H1 (cell line): ENCODE measurements around the gene SUPT20HL1. TPM values are rescaled to one million over a fixed set of nuclear protein-coding genes. Genes with fewer than 3 reads are reported as not detected.

Experiments used
- CTCF ChIA-PET: fragments of 300-600 bp; sonication (Branson Sonifier 250); formaldehyde crosslinking; loops from one replicate; lab custom pipeline; 2021; ENCODE audit not compliant: partially characterized antibody; lab: Charles Lee
- POLR2A ChIA-PET: fragments of 300-600 bp; sonication (Branson Sonifier 250); formaldehyde crosslinking; loops from one replicate; lab custom pipeline; 2021; ENCODE audit warnings: inconsistent platforms; ENCODE audit not compliant: partially characterized antibody; lab: Charles Lee
- DNase-seq, 2 experiments: peaks; one replicate each; pipeline versions ENCODE4 v3.0.0 to v3.0.0-alpha.2; 2010 to 2022; ENCODE audit warnings: low spot score in 2 of 2, low read depth in 1 of 2, mixed read lengths in 1 of 2
- FAIRE-seq: peaks from 2 replicates; lab custom pipeline; 2011; peaks lifted over from hg19 to GRCh38; lab: Jason Lieb, UNC
- H2AFZ ChIP-seq: 2 replicates; pipeline ENCODE4 v1.8.1; 2012; ENCODE audit warnings: low read length, inconsistent platforms
- H2AK5ac ChIP-seq: 2 replicates; pipeline ENCODE4 v1.6.1; 2013; ENCODE audit warnings: low read depth, low read length
- H2BK120ac ChIP-seq: replicated peaks from 2 replicates; pipeline ENCODE3; 2013; ENCODE audit warnings: low read depth, low read length, inconsistent platforms
- H2BK12ac ChIP-seq: 2 replicates; pipeline ENCODE4 v1.6.1; 2013; ENCODE audit warnings: low read depth, low read length
- H2BK15ac ChIP-seq: 2 replicates; pipeline ENCODE4 v1.6.1; 2013; ENCODE audit warnings: low read length
- H2BK20ac ChIP-seq: 2 replicates; pipeline ENCODE4 v1.6.1; 2013; ENCODE audit warnings: low read length
- H2BK5ac ChIP-seq: 2 replicates; pipeline ENCODE4 v1.6.1; 2013; ENCODE audit warnings: low read depth, low read length
- H3K14ac ChIP-seq: 2 replicates; pipeline ENCODE4 v1.6.1; 2013; ENCODE audit warnings: inconsistent platforms; ENCODE audit not compliant: insufficient read length
- H3K18ac ChIP-seq: 2 replicates; pipeline ENCODE4 v1.6.1; 2013; ENCODE audit warnings: low read length; ENCODE audit errors: extremely low read depth
- H3K23ac ChIP-seq: 2 replicates; pipeline ENCODE4 v1.6.1; 2013; ENCODE audit warnings: inconsistent platforms; ENCODE audit not compliant: insufficient read length
- H3K23me2 ChIP-seq: 2 replicates; pipeline ENCODE4 v1.6.1; 2013; ENCODE audit warnings: low read depth, low read length
- H3K27ac ChIP-seq: 2 replicates; pipeline ENCODE4 v1.6.1; 2011; ENCODE audit warnings: low read depth, low read length, inconsistent platforms
- H3K27me3 ChIP-seq, 4 experiments: replicated peaks in 1 of 4; 1 replicate in 1 of 4; 2 replicates in 3 of 4; pipeline versions ENCODE4 v1.6.1 to v1.8.1; 2011 to 2013; ENCODE audit warnings: low read length in 3 of 4, mild to moderate bottlenecking in 3 of 4, inconsistent platforms in 2 of 4, mixed read lengths in 2 of 4, moderate library complexity in 1 of 4; ENCODE audit not compliant: control insufficient read depth in 3 of 4, insufficient read depth in 3 of 4; ENCODE audit errors: extremely low read depth in 1 of 4
- H3K36me3 ChIP-seq, 4 experiments: 2 replicates each; pipeline versions ENCODE4 v1.6.1 to v1.8.1; 2011 to 2013; ENCODE audit warnings: mild to moderate bottlenecking in 4 of 4, low read length in 3 of 4, moderate library complexity in 2 of 4, control low read depth in 1 of 4, inconsistent platforms in 1 of 4; ENCODE audit not compliant: insufficient read depth in 4 of 4, control insufficient read depth in 2 of 4
- H3K4ac ChIP-seq: replicated peaks from 2 replicates; pipeline ENCODE3; 2013; ENCODE audit warnings: low read length, low read depth, mixed read lengths, inconsistent platforms; ENCODE audit not compliant: insufficient read length
- H3K4me1 ChIP-seq, 4 experiments: replicated peaks in 1 of 4; 1 replicate in 1 of 4; 2 replicates in 3 of 4; pipeline versions ENCODE4 v1.6.1 to v1.8.1; 2011 to 2013; ENCODE audit warnings: low read length in 3 of 4, inconsistent platforms in 2 of 4, mixed read lengths in 1 of 4; ENCODE audit not compliant: insufficient read depth in 4 of 4, control insufficient read depth in 3 of 4
- H3K4me2 ChIP-seq, 2 experiments: 2 replicates each; pipeline versions ENCODE4 v1.6.1 to v1.8.1; 2011 to 2013; ENCODE audit warnings: low read depth in 2 of 2, low read length in 2 of 2, control low read depth in 1 of 2, inconsistent platforms in 1 of 2, mild to moderate bottlenecking in 1 of 2; ENCODE audit not compliant: insufficient read depth in 1 of 2
- H3K4me3 ChIP-seq, 4 experiments: fragments of 200-600, 300-600 bp in 1 of 4; sonication (generic), shearing (Covaris generic), sonication (Bioruptor Twin) in 1 of 4; 2 replicates each; pipeline versions ENCODE4 v1.5.1 to v1.8.1; 2011 to 2016; ENCODE audit warnings: low read length in 4 of 4, low read depth in 3 of 4, control low read depth in 2 of 4, inconsistent platforms in 2 of 4, mild to moderate bottlenecking in 2 of 4, mixed read lengths in 1 of 4, moderate library complexity in 1 of 4; ENCODE audit not compliant: insufficient read depth in 2 of 4; ENCODE audit errors: extremely low read depth in 1 of 4
- H3K56ac ChIP-seq: replicated peaks from 2 replicates; pipeline ENCODE3; 2013; ENCODE audit warnings: low read depth, mild to moderate bottlenecking, mixed read lengths, low read length, inconsistent platforms; ENCODE audit not compliant: insufficient read length
- H3K79me1 ChIP-seq: 2 replicates; pipeline ENCODE4 v1.6.1; 2013; ENCODE audit warnings: low read depth, low read length, control low read depth
- H3K79me2 ChIP-seq, 2 experiments: 2 replicates each; pipeline versions ENCODE4 v1.6.1 to v1.8.1; 2012 to 2013; ENCODE audit warnings: low read length in 2 of 2, mild to moderate bottlenecking in 2 of 2, inconsistent platforms in 1 of 2; ENCODE audit not compliant: insufficient read depth in 2 of 2, control insufficient read depth in 1 of 2
- H3K9ac ChIP-seq, 4 experiments: replicated peaks in 1 of 4; 1 replicate in 1 of 4; 2 replicates in 3 of 4; pipeline versions ENCODE4 v1.6.1 to v1.8.1; 2011 to 2013; ENCODE audit warnings: low read depth in 3 of 4, low read length in 3 of 4, control low read depth in 2 of 4, mild to moderate bottlenecking in 2 of 4, moderate library complexity in 2 of 4, inconsistent platforms in 1 of 4; ENCODE audit errors: extremely low read depth in 1 of 4
- H3K9me3 ChIP-seq, 2 experiments: 2 replicates each; pipeline versions ENCODE4 v1.6.1 to v1.8.1; 2012 to 2013; ENCODE audit warnings: mild to moderate bottlenecking in 2 of 2, moderate library complexity in 2 of 2, control low read depth in 1 of 2, inconsistent platforms in 1 of 2, low read depth in 1 of 2, low read length in 1 of 2, mixed read lengths in 1 of 2; ENCODE audit not compliant: insufficient read depth in 2 of 2
- H4K20me1 ChIP-seq, 2 experiments: replicated peaks in 1 of 2; 2 replicates each; pipeline versions ENCODE3 to v1.8.1; 2011 to 2013; ENCODE audit warnings: inconsistent platforms in 2 of 2, low read length in 2 of 2, mild to moderate bottlenecking in 1 of 2; ENCODE audit not compliant: insufficient read depth in 2 of 2, control insufficient read depth in 1 of 2
- H4K5ac ChIP-seq: 2 replicates; pipeline ENCODE4 v1.6.1; 2013; ENCODE audit warnings: low read length, low read depth, mixed read lengths, inconsistent platforms; ENCODE audit not compliant: insufficient read length
- H4K8ac ChIP-seq: 2 replicates; pipeline ENCODE4 v1.8.0; 2013; ENCODE audit warnings: mild to moderate bottlenecking, moderate library complexity, low read length, inconsistent platforms; ENCODE audit not compliant: insufficient read depth; ENCODE audit errors: extremely low read depth
- H4K91ac ChIP-seq: replicated peaks from 2 replicates; pipeline ENCODE3; 2013; ENCODE audit warnings: low read length, mixed read lengths, inconsistent platforms; ENCODE audit not compliant: insufficient read length
- CEBPB ChIP-seq: IDR thresholded peaks from 2 replicates; pipeline ENCODE4 v1.6.1; 2012; ENCODE audit warnings: low read depth, low read length
- EGR1 ChIP-seq: IDR thresholded peaks from 2 replicates; pipeline ENCODE4 v1.6.1; 2011; ENCODE audit warnings: low read depth, low read length, borderline replicate concordance
- HDAC6 ChIP-seq: IDR thresholded peaks from one replicate; pipeline ENCODE4 v1.7.1; 2012; ENCODE audit warnings: low read depth, mild to moderate bottlenecking, inconsistent platforms, low read length, moderate library complexity
- JUND ChIP-seq: IDR thresholded peaks from 2 replicates; pipeline ENCODE4 v1.6.1; 2011; ENCODE audit warnings: mild to moderate bottlenecking, improper control_type of control experiment, low read length
- KDM4A ChIP-seq: IDR thresholded peaks from one replicate; pipeline ENCODE4 v1.7.1; 2012; ENCODE audit warnings: low read depth, mild to moderate bottlenecking, moderate library complexity, low read length, inconsistent platforms; ENCODE audit not compliant: severe bottlenecking
- KDM5A ChIP-seq: fragments of 200-600 bp; IDR thresholded peaks from 2 replicates; pipeline ENCODE4 v1.7.1; 2012; ENCODE audit warnings: mild to moderate bottlenecking, low read length, inconsistent platforms, mixed read lengths
- NANOG ChIP-seq: IDR thresholded peaks from 2 replicates; pipeline ENCODE4 v1.6.1; 2011; ENCODE audit warnings: low read length, low read depth, mild to moderate bottlenecking, inconsistent platforms; ENCODE audit not compliant: insufficient read depth, poor library complexity, severe bottlenecking
- NRF1 ChIP-seq: IDR thresholded peaks from 2 replicates; pipeline ENCODE4 v1.6.1; 2011; ENCODE audit warnings: mild to moderate bottlenecking, low read depth, low read length, improper control_type of control experiment
- POLR2AphosphoS5 ChIP-seq: IDR thresholded peaks from 2 replicates; pipeline ENCODE4 v1.6.1; 2011; ENCODE audit warnings: low read depth, low read length
- SIN3A ChIP-seq, 2 experiments: IDR thresholded peaks in 1 of 2; conservative IDR thresholded peaks in 1 of 2; 2 replicates each; pipeline ENCODE4 v1.6.1; 2011 to 2012; ENCODE audit warnings: low read length in 2 of 2, improper control_type of control experiment in 1 of 2, low read depth in 1 of 2, mild to moderate bottlenecking in 1 of 2
- SIRT6 ChIP-seq: IDR thresholded peaks from one replicate; pipeline ENCODE4 v1.7.1; 2012; ENCODE audit warnings: low read length, inconsistent platforms
- SRF ChIP-seq: IDR thresholded peaks from 2 replicates; pipeline ENCODE4 v1.6.1; 2011; ENCODE audit warnings: mild to moderate bottlenecking, low read depth, low read length, moderate library complexity
- TEAD4 ChIP-seq: IDR thresholded peaks from 2 replicates; pipeline ENCODE4 v1.6.1; 2012; ENCODE audit warnings: low read depth, low read length, inconsistent platforms, mixed read lengths
- USF2 ChIP-seq: IDR thresholded peaks from 2 replicates; pipeline ENCODE4 v1.6.1; 2011; ENCODE audit warnings: low read length, improper control_type of control experiment
- ZNF274 ChIP-seq: IDR thresholded peaks from 2 replicates; pipeline ENCODE4 v1.7.0; 2012; ENCODE audit warnings: low read length, borderline replicate concordance; ENCODE audit errors: extremely low read depth
- WGBS, 2 experiments: shearing (Covaris generic) in 1 of 2; methylation state at CpG; one replicate each; pipeline versions ENCODE4 v1.1.6 to v1.1.7; 2013 to 2015; ENCODE audit warnings: low lambda C conversion rate in 2 of 2, mixed read lengths in 2 of 2, inconsistent platforms in 1 of 2, low coverage in 1 of 2, missing lambda C conversion rate in 1 of 2; ENCODE audit not compliant: insufficient replicate concordance in 2 of 2, insufficient coverage in 1 of 2, insufficient read length in 1 of 2; ENCODE audit errors: extremely low coverage in 1 of 2, missing lambda C conversion rate in 1 of 2; 5-methylcytosine and 5-hydroxymethylcytosine counted together
- polyA plus RNA-seq, 7 experiments: library from polyadenylated mRNA; depleted of rRNA in 3 of 7; stranded (reverse) in 5 of 7; unstranded in 2 of 7; fragments of >200 nt in 5 of 7; fragments of 200-250 nt in 2 of 7; gene quantifications; 1 replicate in 5 of 7; 2 replicates in 1 of 7; 4 replicates in 1 of 7; pipeline versions ENCODE4 v1.2.1 to v1.2.3, GENCODE V29; 2011 to 2013; ENCODE audit warnings: missing spikeins in 2 of 7, mixed read lengths in 2 of 7
- total RNA-seq: library from RNA; stranded (reverse); fragmentation: NEBNext Ultra II Directional; extraction: Animal tissue kit (Norgen Biotek cat#: 25700); gene quantifications from 2 replicates; pipeline ENCODE4 v1.2.1, GENCODE V29; 2021

The SUPT20HL1 gene
- total and polyA plus RNA-seq, 2 of the 8 experiments (the other 6 are each of a cell fraction or from before 2014, with no cell fraction given) = not detected

- no peak overlapping the region for H3K4me2 ChIP-seq
- H3K27ac ChIP-seq = no peak overlapping the region
- no peak overlapping the region for H2AK5ac ChIP-seq
- no peak overlapping the region for H4K91ac ChIP-seq
- no peaks in the 10 kb centered on the region for H3K9me3 ChIP-seq
- no peak overlapping the region for H2BK20ac ChIP-seq
- H3K4ac ChIP-seq = no peak overlapping the region
- no peak overlapping the region for H3K14ac ChIP-seq
- H3K23ac ChIP-seq = no peak overlapping the region
- no peaks in the 10 kb centered on the region for H3K23me2 ChIP-seq
- no peak overlapping the region for H2BK5ac ChIP-seq
- no peak overlapping the region for H2BK120ac ChIP-seq
- H3K18ac ChIP-seq = no peak overlapping the region
- no peak overlapping the region for H2BK12ac ChIP-seq
- WGBS, 2 experiments = 96% methylated on average over 5 of the region's 8 CpGs; no CpG with 5 or more reads in 1 of the 2 experiments
- no peaks in the 10 kb centered on the region for H3K4me1 ChIP-seq
- no peak overlapping the region for H3K9ac ChIP-seq
- no peak overlapping the region for H4K5ac ChIP-seq
- no peaks in the 10 kb centered on the region for H3K79me1 ChIP-seq
- DNase-seq (no peak), FAIRE-seq (no peak)
- CTCF ChIA-PET = interaction anchor here (1.8 kb wide), 1 partner anchor 16 kb away, joined by 4 read pairs; no protein-coding TSS in a partner anchor
- no peak overlapping the region for H2BK15ac ChIP-seq
- no peaks in the 10 kb centered on the region for H3K27me3 ChIP-seq
- H3K4me3 ChIP-seq = no peak overlapping the region
- POLR2A ChIA-PET = no interaction called here
- no peaks in the 10 kb centered on the region for H3K79me2 ChIP-seq
- H3K36me3 ChIP-seq = no peaks in the 10 kb centered on the region
- no peak overlapping the region for H4K8ac ChIP-seq
- no peak overlapping the region for H3K56ac ChIP-seq
- no peak overlapping the region for H2AFZ ChIP-seq
- H4K20me1 ChIP-seq = no peaks in the 10 kb centered on the region
- TF ChIP-seq EGR1 (no peak), JUND (no peak), NANOG (no peak), SIN3A (conservative IDR thresholded peaks at IDR 0.05 in 1 of 2, IDR thresholded peaks at IDR 0.05 in 1 of 2; ENCODE audit: low read depth in 1 of 2, low read length in 2 of 2) (no peak), NRF1 (no peak), KDM4A (no peak), POLR2AphosphoS5 (no peak), KDM5A (no peak), TEAD4 (no peak), SIRT6 (no peak), SRF (no peak), USF2 (no peak), CEBPB (no peak), ZNF274 (no peak), HDAC6 (no peak)
Measured at GRCh38 chrX:24355095-24355494, 5.3 kb upstream of the SUPT20HL1 start.
